Immature natural killer cell (primary cell): ENCODE measurements around the gene ZSWIM6. TPM values are rescaled to one million over a fixed set of nuclear protein-coding genes. Genes with fewer than 3 reads are reported as not detected.

Experiments
- DNase-seq, 3 donors: peaks; one replicate each; pipeline ENCODE4 v3.0.0; 2022; ENCODE audit warnings: mixed read lengths in 1 of 3
- H3K27ac Mint-ChIP-seq, 6 donors: one replicate each; pipeline ENCODE4 v1.8.0; 2020; ENCODE audit warnings: mixed read lengths in 6 of 6, mild to moderate bottlenecking in 5 of 6, inconsistent platforms in 4 of 6, moderate library complexity in 3 of 6
- H3K27me3 Mint-ChIP-seq, 3 donors: one replicate each; pipeline ENCODE4 v1.8.0; 2020 to 2021; ENCODE audit warnings: low read depth in 3 of 3, mild to moderate bottlenecking in 3 of 3, mixed read lengths in 3 of 3, moderate library complexity in 3 of 3, inconsistent platforms in 1 of 3
- H3K36me3 Mint-ChIP-seq, 3 donors: one replicate each; pipeline ENCODE4 v1.8.0; 2020; ENCODE audit warnings: mixed read lengths in 3 of 3, inconsistent platforms in 2 of 3, mild to moderate bottlenecking in 2 of 3
- H3K4me1 Mint-ChIP-seq, 2 donors: one replicate each; pipeline ENCODE4 v1.8.0; 2020; ENCODE audit warnings: inconsistent platforms in 2 of 2, mild to moderate bottlenecking in 2 of 2, mixed read lengths in 2 of 2, moderate library complexity in 1 of 2
- H3K4me3 Mint-ChIP-seq, 5 donors: one replicate each; pipeline ENCODE4 v1.8.0; 2020; ENCODE audit warnings: mild to moderate bottlenecking in 5 of 5, mixed read lengths in 5 of 5, inconsistent platforms in 3 of 5, moderate library complexity in 3 of 5
- H3K9me3 Mint-ChIP-seq, 6 donors: one replicate each; pipeline ENCODE4 v1.8.0; 2020; ENCODE audit warnings: mild to moderate bottlenecking in 6 of 6, mixed read lengths in 6 of 6, inconsistent platforms in 4 of 6, moderate library complexity in 3 of 6
- polyA plus RNA-seq, 3 donors: library from polyadenylated mRNA; unstranded; fragments of 300-500 nt; fragmentation: Illumina TruSeq; gene quantifications; one replicate each; pipeline ENCODE4 v1.2.3, GENCODE V29; 2021

The ZSWIM6 gene
- polyA plus RNA-seq, 3 donors from 2014 or later, result 0.40 to 0.76 (median 0.43) TPM

DNA sequence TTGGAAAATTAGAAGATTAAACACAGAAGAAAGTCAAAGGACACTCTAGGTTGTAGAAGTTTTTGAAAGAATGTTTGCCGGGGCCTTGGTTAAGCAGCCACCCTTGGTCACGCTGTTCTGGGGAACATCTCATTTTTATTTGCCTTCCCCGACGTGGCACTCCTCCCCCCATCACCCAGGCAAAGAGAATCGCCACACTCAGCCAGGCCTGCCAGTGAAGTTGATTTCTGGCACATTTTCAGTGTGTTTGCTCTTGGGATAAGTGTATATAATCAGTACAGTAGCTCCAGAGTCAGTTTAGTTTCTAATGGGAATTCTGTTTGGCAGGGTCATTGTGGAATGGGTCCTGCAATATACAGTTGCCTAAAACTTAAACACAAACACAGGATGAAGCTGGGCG, 243.5 kb downstream of the ZSWIM6 start:
- Mint-ChIP-seq H3K27ac (no peak overlapping the region), H3K4me1 (no peaks in the 10 kb centered on the region), H3K36me3 (no peaks in the 10 kb centered on the region), H3K9me3 (no peaks in the 10 kb centered on the region), H3K4me3 (no peak overlapping the region), H3K27me3 (peaks cover 0 to 9% (median 0%) of the 10 kb centered on the region in 3 donors)
- no peak for DNase-seq

- Mint-ChIP-seq H3K4me3 (no peak overlapping the region), H3K9me3 (no peaks in the 10 kb centered on the region), H3K36me3 (no peaks in the 10 kb centered on the region), H3K27ac (no peak overlapping the region), H3K27me3 (peaks cover 0 to 9% (median 0%) of the 10 kb centered on the region in 3 donors), H3K4me1 (no peaks in the 10 kb centered on the region)
- DNase-seq, result no peak
Observed at GRCh38 chr5:61576556-61576955, 244.5 kb downstream of the ZSWIM6 start.

DNA sequence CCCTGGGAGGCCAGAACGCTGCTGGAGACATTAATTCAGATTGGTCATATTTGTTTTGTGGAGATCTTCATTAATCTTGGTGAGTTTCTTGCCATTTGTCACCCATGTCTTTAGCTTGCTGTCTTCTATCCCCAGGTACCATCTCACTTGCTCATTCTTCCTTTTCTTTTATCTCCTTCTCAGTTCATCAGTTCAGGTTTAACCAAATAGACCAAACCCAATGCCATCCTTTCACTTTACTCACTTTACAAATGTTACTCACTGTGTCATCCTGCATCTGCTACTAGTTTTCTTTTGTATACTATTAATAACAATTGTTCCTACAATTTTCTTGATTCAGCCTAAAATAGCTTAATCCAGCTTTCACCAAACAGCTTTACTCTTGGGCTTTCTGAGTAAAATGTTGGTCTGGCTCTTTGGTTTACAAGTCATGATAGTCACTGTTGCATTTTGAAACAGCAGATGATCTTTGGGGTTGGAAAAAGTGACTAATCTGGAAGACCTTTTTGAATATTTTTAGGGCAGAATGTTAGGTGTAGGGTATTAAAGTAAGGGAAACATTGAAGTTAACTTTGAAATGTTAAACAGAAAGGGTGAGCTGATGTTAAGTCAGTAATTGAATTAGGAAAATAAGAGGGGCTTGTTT, 246.9 kb downstream of the ZSWIM6 start:
- H3K27me3 Mint-ChIP-seq, result peaks cover 0 to 6% (median 0%) of the 10 kb centered on the region in 3 donors
- H3K27ac Mint-ChIP-seq, result no peak overlapping the region
- H3K4me1 Mint-ChIP-seq, result no peaks in the 10 kb centered on the region
- H3K4me3 Mint-ChIP-seq, result no peak overlapping the region
- H3K36me3 Mint-ChIP-seq, result no peaks in the 10 kb centered on the region
- H3K9me3 Mint-ChIP-seq, result no peaks in the 10 kb centered on the region
- DNase-seq, result no peak

- no peak for DNase-seq
- H3K4me1 Mint-ChIP-seq, result no peaks in the 10 kb centered on the region
- H3K27ac Mint-ChIP-seq, result no peak overlapping the region
- no peaks in the 10 kb centered on the region for H3K36me3 Mint-ChIP-seq
- H3K9me3 Mint-ChIP-seq, result no peaks in the 10 kb centered on the region
- H3K27me3 Mint-ChIP-seq, result no peaks in the 10 kb centered on the region
- no peak overlapping the region for H3K4me3 Mint-ChIP-seq
Observed at GRCh38 chr5:61582205-61582820, 250.3 kb downstream of the ZSWIM6 start.

DNA sequence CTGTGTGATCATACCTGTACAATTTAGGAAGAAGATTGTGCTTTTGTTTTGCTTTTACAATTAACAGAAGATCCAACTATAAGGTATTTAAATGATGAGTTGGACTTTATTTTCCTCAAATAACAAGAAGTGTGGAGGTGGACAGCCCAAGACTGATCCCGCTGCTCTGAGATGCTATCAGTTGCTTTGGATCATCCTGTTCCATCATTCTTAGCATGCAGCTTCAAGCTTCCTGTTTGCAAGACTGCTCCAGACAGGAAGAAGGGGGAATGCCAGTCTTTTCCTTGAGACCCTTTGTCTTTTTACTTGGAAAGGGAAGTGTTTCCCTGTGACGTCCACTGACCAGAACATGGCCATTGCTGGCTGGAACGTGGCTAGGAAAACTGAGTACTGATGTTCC, 250.8 kb downstream of the ZSWIM6 start:
- no peak for DNase-seq
- Mint-ChIP-seq H3K36me3 (no peaks in the 10 kb centered on the region), H3K27me3 (no peaks in the 10 kb centered on the region), H3K4me1 (no peaks in the 10 kb centered on the region), H3K27ac (no peak overlapping the region), H3K4me3 (no peak overlapping the region), H3K9me3 (no peaks in the 10 kb centered on the region)

GRCh38 chr5:61586096-61587084, 254.3 kb downstream of the ZSWIM6 start:
- H3K4me3 Mint-ChIP-seq, result no peak overlapping the region
- no peaks in the 10 kb centered on the region for H3K9me3 Mint-ChIP-seq
- H3K27me3 Mint-ChIP-seq, result peaks cover 0 to 2% (median 2%) of the 10 kb centered on the region in 3 donors
- no peak overlapping the region for H3K27ac Mint-ChIP-seq
- no peaks in the 10 kb centered on the region for H3K36me3 Mint-ChIP-seq
- no peak for DNase-seq
- no peaks in the 10 kb centered on the region for H3K4me1 Mint-ChIP-seq

GRCh38 chr5:61587125-61587524, 255.1 kb downstream of the ZSWIM6 start:
- no peak for DNase-seq
- H3K9me3 Mint-ChIP-seq, result no peaks in the 10 kb centered on the region
- H3K27ac Mint-ChIP-seq, result no peak overlapping the region
- H3K4me1 Mint-ChIP-seq, result no peaks in the 10 kb centered on the region
- peaks cover 0 to 2% (median 2%) of the 10 kb centered on the region in 3 donors for H3K27me3 Mint-ChIP-seq
- H3K4me3 Mint-ChIP-seq, result no peak overlapping the region
- no peaks in the 10 kb centered on the region for H3K36me3 Mint-ChIP-seq

DNA sequence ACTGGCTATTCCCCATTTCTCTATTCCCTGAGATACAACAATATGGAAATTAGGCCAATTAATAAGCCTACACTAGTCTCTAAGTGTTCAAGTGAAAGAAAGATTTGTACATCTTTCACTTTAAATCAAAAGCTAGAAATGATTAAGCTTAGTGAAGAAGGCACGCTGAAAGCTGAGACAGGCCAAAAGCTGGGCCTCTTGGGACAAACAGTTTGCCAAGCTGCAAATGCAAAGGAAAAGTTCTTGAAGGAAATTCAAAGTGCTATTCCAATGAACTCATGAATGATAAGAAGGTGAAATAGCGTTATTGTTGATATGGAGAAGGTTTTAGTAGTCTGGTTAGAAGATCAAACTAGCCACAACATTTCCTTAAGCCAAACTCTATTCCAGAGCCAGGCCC, 256.2 kb downstream of the ZSWIM6 start:
- Mint-ChIP-seq H3K4me1 (no peaks in the 10 kb centered on the region), H3K27me3 (peaks cover 0 to 5% (median 2%) of the 10 kb centered on the region in 3 donors), H3K27ac (no peak overlapping the region), H3K4me3 (no peak overlapping the region), H3K36me3 (no peaks in the 10 kb centered on the region), H3K9me3 (no peaks in the 10 kb centered on the region)
- no peak for DNase-seq

DNA sequence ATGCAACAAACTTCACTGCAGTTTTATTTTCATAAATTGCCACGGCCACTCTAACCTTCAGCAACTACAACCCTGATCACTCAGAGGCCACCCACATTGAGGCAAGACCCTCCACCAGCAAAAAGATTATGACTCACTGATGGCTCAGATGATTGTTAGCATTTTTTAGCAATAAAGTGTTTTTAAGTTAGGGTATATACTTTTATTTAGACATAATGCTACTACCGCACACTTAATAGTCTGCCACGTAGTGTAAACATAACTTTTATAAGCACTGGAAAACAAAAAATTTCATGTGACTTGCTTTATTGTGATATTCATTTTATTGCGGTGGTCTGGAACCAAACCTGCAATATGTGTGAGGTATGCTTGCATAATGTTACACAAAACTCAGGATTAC, 257.9 kb downstream of the ZSWIM6 start:
- Mint-ChIP-seq H3K36me3 (no peaks in the 10 kb centered on the region), H3K4me3 (no peak overlapping the region), H3K9me3 (no peaks in the 10 kb centered on the region), H3K27me3 (peaks cover 1 to 5% (median 2%) of the 10 kb centered on the region in 3 donors), H3K27ac (no peak overlapping the region), H3K4me1 (no peaks in the 10 kb centered on the region)
- no peak for DNase-seq

DNA sequence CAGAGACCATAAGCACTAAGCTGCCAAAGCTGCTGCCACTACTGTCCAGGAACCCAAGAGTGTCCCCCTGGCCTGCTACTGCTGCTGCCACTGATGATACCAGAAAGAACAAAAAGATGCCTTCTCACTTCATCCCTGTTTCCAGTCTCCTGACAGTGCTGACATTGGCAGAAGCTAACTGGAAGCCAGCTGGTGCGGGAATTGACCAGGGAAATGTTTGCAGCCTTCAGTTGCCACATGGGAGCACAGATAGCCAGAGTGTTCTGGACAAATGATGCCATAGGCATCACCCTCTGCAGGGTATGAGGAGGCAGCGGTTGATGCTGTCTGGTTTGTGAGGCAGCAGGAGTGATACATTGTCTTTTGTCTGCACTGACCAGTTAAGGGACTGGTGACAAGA, 258.4 kb downstream of the ZSWIM6 start:
- no peak for DNase-seq
- Mint-ChIP-seq H3K9me3 (no peaks in the 10 kb centered on the region), H3K27me3 (peaks cover 1 to 6% (median 5%) of the 10 kb centered on the region in 3 donors), H3K4me1 (no peaks in the 10 kb centered on the region), H3K4me3 (no peak overlapping the region), H3K36me3 (no peaks in the 10 kb centered on the region), H3K27ac (no peak overlapping the region)

GRCh38 chr5:61591859-61592258, 259.8 kb downstream of the ZSWIM6 start:
- H3K4me1 Mint-ChIP-seq, result no peaks in the 10 kb centered on the region
- H3K36me3 Mint-ChIP-seq, result no peaks in the 10 kb centered on the region
- peaks cover 1 to 7% (median 5%) of the 10 kb centered on the region in 3 donors for H3K27me3 Mint-ChIP-seq
- DNase-seq, result no peak
- no peaks in the 10 kb centered on the region for H3K9me3 Mint-ChIP-seq
- no peak overlapping the region for H3K27ac Mint-ChIP-seq
- no peak overlapping the region for H3K4me3 Mint-ChIP-seq

DNA sequence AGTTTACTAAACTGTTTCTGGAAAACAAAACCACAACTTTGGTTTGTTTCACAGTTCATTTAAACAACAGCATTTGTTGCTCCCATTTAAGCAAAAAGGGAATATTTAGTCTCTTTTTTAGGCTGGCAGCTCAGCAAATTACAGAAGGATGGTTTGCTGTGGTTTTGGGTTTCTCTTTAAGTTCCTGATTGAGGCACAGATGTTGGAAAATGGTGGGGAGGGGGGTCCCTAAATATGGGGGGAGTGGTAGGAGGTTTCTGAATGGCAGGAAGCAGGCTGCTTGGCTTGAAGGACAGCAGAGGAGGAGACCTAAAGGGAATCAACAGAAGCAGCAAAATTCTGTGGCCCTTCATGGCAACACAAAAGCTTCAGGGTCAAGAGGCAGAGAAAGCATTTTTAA, 263.4 kb downstream of the ZSWIM6 start:
- H3K27me3 Mint-ChIP-seq, result peaks cover 1 to 7% (median 5%) of the 10 kb centered on the region in 3 donors
- no peak overlapping the region for H3K27ac Mint-ChIP-seq
- H3K4me1 Mint-ChIP-seq, result no peaks in the 10 kb centered on the region
- H3K36me3 Mint-ChIP-seq, result no peaks in the 10 kb centered on the region
- H3K9me3 Mint-ChIP-seq, result no peaks in the 10 kb centered on the region
- H3K4me3 Mint-ChIP-seq, result no peak overlapping the region
- DNase-seq, result no peak
